ENCODE data around the gene LARP4. TPM values are rescaled to one million over a fixed set of nuclear protein-coding genes. Genes with fewer than 3 reads are reported as not detected.
"Not testable (repeated sequence)": the region's sequence is repeated elsewhere in the genome, so short reads cannot be mapped to it uniquely, and the experiment has no call there.

LARP4 gene
- total RNA-seq, 2 donors from 2014 or later = 21.5 to 24.4 TPM

GRCh38 chr12:50365709-50366406, 34.8 kb upstream of the LARP4 start:
- Histone ChIP-seq H3K4me1 (no peaks in the 10 kb centered on the region), H3K27ac (no peak overlapping the region), H3K36me3 (replicated peaks in 1 of 2; ENCODE audit: insufficient read depth in 1 of 2, low read depth in 2 of 2) (no peaks in the 10 kb centered on the region), H3K9me3 (no peaks in the 10 kb centered on the region), H3K27me3 (no peaks in the 10 kb centered on the region), H3K4me3 (no peak overlapping the region)
- no peak for ATAC-seq
- intact Hi-C loops (cut with DNase I) = no loop called here
- no peak for DNase-seq
- 67 to 74% methylated on average over 9 of the region's 9 CpGs for WGBS, 2 donors
- TF ChIP-seq CTCF (IDR thresholded peaks at IDR 0.05) = no peak

- 72 to 79% methylated on average over 7 of the region's 7 CpGs for WGBS, 2 donors
- H3K9me3 ChIP-seq; H3K4me3 ChIP-seq; H3K27ac ChIP-seq; H3K27me3 ChIP-seq; H3K4me1 ChIP-seq; intact Hi-C loops (cut with DNase I); H3K36me3 ChIP-seq (replicated peaks in 1 of 2; ENCODE audit: insufficient read depth in 1 of 2, low read depth in 2 of 2); ATAC-seq; DNase-seq: not testable (repeated sequence)
Observed at GRCh38 chr12:50370672-50371071, 30.0 kb upstream of the LARP4 start.

GRCh38 chr12:50375802-50376201, 24.9 kb upstream of the LARP4 start:
- no peaks in the 10 kb centered on the region for H3K4me1 ChIP-seq
- H3K36me3 ChIP-seq (replicated peaks in 1 of 2; ENCODE audit: insufficient read depth in 1 of 2, low read depth in 2 of 2) = no peaks in the 10 kb centered on the region
- H3K27me3 ChIP-seq = no peaks in the 10 kb centered on the region
- no peak for DNase-seq
- no peak for TF ChIP-seq CTCF (IDR thresholded peaks at IDR 0.05)
- TF ChIP-seq POLR2A (IDR thresholded peaks at IDR 0.05) = no peak
- no peak overlapping the region for H3K27ac ChIP-seq
- no peak for ATAC-seq
- no peaks in the 10 kb centered on the region for H3K9me3 ChIP-seq
- WGBS, 2 donors = 87 to 95% methylated on average over 8 of the region's 8 CpGs
- intact Hi-C loops (cut with DNase I) = no loop called here
- H3K4me3 ChIP-seq = no peak overlapping the region

- Histone ChIP-seq H3K9me3 (no peaks in the 10 kb centered on the region), H3K27ac (no peak overlapping the region), H3K4me3 (no peak overlapping the region), H3K4me1 (no peaks in the 10 kb centered on the region), H3K36me3 (replicated peaks in 1 of 2; ENCODE audit: insufficient read depth in 1 of 2, low read depth in 2 of 2) (no peaks in the 10 kb centered on the region), H3K27me3 (no peaks in the 10 kb centered on the region)
- no peak for TF ChIP-seq POLR2A (IDR thresholded peaks at IDR 0.05)
- TF ChIP-seq CTCF (IDR thresholded peaks at IDR 0.05) = no peak
- ATAC-seq (no peak), DNase-seq (no peak)
- 94% methylated on average over 7 to 8 of the region's 8 CpGs for WGBS, 2 donors
- intact Hi-C loops (cut with DNase I) = no loop called here
Observed at GRCh38 chr12:50380761-50381325, 19.8 kb upstream of the LARP4 start.

GRCh38 chr12:50387487-50387886, 13.2 kb upstream of the LARP4 start:
- Histone ChIP-seq H3K27me3 (no peaks in the 10 kb centered on the region), H3K4me3 (no peak overlapping the region), H3K9me3 (no peaks in the 10 kb centered on the region), H3K27ac (no peak overlapping the region), H3K4me1 (peaks cover 10% of the 10 kb centered on the region), H3K36me3 (replicated peaks in 1 of 2; ENCODE audit: insufficient read depth in 1 of 2, low read depth in 2 of 2) (no peaks in the 10 kb centered on the region)
- ATAC-seq (peak; percentile 15), DNase-seq (no peak)
- TF ChIP-seq CTCF (IDR thresholded peaks at IDR 0.05) (no peak), POLR2A (IDR thresholded peaks at IDR 0.05) (no peak)
- intact Hi-C loops (cut with DNase I) = no loop called here
- 21 to 27% methylated on average over 5 of the region's 5 CpGs for WGBS, 2 donors
